ENCODE results near the gene GYS2.
A peak's percentile ranks its signal among the peaks of the same experiment; 100 is the strongest.

GYS2 gene

DNA sequence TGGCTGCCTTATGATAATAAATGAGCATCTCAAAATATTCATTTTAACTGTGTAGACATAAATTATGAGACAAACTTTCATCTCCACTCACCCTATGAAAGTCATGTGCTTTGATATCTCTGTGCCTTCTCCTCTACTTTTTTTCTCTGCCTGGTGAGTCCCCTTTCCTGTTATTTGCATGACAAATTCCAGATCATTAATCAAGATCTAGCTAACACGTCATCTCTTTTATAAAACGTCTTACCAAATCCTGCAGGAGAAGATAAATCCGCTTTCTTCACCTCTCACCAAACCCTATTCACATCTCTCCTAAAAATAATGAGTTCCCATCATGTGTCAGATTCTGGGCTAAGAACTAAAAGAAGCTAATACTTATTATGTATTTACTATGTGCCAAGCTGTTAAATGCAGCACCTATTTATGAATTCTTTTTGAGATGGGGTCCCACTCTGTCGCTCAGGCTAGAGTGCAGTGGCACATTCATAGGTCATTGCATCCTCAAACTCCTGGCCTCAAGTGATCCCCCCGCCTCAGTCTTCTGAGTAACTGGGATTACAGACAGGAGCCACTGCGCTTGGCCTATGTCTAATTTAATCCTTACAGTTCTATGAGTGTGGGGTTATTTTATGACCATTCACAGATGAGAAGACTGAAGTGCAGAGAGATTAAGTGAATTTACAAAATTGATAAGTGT lies 51.9 kb downstream of the GYS2 start:
- DNase-seq (ENCODE audit: low read depth), result no peak

DNA sequence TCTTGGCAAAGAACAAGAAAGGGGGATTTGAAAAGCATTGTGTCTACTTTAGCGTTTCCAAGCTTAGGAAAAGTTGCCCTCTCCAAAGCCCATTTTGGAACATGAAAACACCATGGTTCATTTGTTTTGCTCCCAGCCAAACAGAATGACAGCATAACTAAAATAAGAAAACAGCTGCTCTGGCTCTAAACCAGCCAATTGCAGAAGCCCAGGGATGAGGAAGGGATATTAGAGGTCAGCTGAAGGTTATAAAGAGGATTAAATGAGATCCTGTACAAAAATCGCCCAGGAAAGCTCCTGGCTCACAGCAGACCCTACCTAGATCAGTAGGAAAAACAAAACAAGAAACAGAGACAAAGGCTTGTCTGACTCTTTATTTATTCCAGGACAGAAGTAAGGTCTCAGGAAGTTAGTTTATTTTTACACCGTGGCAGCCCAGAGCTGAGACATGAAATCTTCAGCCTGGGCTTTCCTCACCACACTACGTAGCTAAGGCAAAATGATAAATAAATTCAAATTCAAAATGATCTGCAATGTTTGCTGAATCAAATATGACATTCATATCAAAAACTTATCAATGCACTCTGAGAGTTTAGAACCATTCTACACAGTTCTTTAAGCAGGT lies 52.7 kb downstream of the GYS2 start:
- no peak for DNase-seq (ENCODE audit: low read depth)

- DNase-seq (ENCODE audit: low read depth), result no peak
Observed at GRCh38 chr12:21547437-21547836, 57.2 kb downstream of the GYS2 start.

DNA sequence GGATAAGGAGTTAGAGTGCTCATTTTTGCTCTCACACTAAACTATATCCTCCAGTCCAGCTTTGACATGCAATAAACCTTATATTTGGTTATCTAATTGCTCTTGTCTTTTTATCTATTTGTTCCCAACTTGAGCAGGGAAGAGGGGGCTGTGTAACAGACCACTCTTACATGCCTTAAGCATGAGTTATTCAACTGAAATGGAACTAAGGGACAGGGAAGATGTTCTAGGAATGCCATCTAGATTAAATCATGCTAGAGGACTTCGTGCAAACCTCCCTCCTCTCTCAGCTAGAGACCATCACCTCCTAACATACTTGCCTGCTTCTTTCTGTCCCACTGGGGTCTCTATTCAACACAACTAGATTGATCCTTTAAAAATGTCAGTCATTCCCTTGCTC lies 57.9 kb downstream of the GYS2 start:
- no peak for DNase-seq (ENCODE audit: low read depth)

DNA sequence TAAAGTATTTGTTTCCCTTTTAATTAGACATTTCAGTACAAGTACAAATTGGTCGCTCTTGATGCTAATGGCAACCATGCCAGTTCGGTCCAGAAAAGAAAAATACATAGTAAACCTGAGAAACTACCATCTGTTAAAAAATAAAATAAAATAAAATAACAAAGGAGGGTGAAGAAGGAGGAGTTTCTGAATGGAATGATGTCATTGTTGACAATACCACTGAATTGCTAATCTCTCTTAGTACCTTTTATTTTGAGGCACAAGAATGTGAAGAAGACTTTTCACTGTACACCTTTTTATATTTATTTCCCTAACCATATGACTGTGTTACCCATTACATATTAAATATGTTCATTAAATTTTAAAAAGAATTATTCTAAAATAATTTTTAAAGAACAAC lies 59.1 kb downstream of the GYS2 start:
- DNase-seq (ENCODE audit: low read depth), result no peak

DNA sequence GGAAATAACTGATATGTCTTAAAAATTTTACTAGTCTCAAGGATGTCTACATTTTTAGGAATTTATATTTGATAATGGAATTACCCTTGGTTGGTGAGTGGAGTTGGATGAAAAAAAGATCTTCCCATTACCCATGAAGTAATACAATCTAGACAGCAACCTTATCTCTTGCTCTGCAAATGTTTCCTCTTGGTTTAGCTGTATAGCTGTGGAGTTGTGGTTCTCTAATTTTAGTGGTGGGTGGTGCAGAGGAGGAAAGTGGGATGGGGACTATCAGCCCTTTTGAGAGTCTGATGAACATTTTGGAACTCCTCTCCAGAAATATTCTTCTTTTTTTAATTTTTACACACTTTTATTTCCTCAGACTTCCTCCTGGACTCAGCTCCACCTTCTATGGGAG lies 61.5 kb downstream of the GYS2 start:
- DNase-seq (ENCODE audit: low read depth), result no peak

DNA sequence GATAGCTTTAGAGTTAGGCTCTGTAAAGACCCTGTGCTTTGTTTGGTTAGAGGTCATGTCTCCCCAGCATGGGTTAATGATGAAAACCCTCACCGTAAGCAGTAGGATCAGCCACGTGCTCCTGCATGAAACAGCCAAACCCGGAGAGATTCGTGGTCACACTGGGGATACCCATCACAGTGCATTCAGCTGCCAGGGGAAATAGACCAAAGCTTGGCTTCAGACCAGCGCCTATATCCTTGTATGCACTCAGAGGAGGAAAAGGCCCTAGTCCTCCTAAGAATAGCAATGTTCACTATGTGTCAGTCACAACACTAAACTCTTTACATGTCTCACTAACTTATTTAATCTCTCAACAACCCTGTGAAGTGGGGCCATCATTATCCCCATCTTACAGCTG lies 62.2 kb downstream of the GYS2 start:
- no peak for DNase-seq (ENCODE audit: low read depth)

GRCh38 chr12:21541773-21542172 lies 62.9 kb downstream of the GYS2 start:
- DNase-seq (ENCODE audit: low read depth), result no peak

- DNase-seq (ENCODE audit: low read depth), result no peak
Observed at GRCh38 chr12:21539797-21540196, 64.8 kb downstream of the GYS2 start.

- DNase-seq (ENCODE audit: low read depth), result no peak
Observed at GRCh38 chr12:21538061-21538653, 66.5 kb downstream of the GYS2 start.

- no peak for DNase-seq (ENCODE audit: low read depth)
Observed at GRCh38 chr12:21529456-21529855, 75.2 kb downstream of the GYS2 start.

DNA sequence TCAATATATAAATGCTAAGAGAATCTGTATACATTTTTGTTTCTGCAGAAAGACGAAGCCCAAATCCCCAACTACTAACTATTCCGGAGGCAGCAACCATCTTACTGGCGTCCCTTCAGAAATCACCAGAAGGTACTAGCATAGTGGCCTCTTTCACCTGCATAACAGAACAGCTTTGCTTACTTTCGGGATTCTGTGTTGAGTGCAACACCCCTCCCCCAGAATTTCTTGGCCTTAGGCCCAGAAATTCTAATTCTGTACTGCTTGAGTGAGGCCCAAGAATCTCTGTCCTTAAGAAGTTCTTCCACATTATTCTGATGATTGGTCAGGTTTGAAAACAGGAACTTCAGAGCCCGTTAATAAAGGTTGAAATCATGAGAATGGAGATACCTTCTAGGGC lies 75.7 kb downstream of the GYS2 start:
- no peak for DNase-seq (ENCODE audit: low read depth)

- peak; percentile 28 for DNase-seq (ENCODE audit: low read depth)
Observed at GRCh38 chr12:21527451-21528180, 77.0 kb downstream of the GYS2 start.

GRCh38 chr12:21526721-21527345 lies 77.8 kb downstream of the GYS2 start:
- DNase-seq (ENCODE audit: low read depth), result no peak

- no peak for DNase-seq (ENCODE audit: low read depth)
Observed at GRCh38 chr12:21526053-21526452, 78.6 kb downstream of the GYS2 start, which contains the start of gene SPX. TSS of gene SPX (plus strand) at chr12:21526296. CDS start at chr12:21526473, 177 bp downstream.

GRCh38 chr12:21523148-21523547 lies 81.5 kb downstream of the GYS2 start:
- DNase-seq (ENCODE audit: low read depth), result no peak

DNA sequence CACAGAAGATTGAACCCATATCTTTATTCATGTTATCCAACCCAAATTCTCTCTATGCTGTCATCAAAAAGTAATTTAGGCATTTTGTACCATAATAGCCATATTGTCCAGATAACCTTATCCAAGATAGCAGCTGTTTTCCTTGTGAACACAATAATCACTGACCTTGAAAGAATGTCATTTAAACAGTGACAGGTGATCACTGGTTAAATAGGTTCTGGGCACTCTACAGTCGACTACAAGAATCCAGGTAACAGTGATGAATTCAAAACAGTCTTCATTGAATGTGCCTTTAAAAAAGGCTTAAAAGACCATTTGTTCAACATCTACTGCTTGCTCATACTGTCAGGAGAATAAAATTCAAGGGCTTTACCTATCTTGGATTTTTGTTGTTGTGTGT lies 83.1 kb downstream of the GYS2 start:
- DNase-seq (ENCODE audit: low read depth), result no peak

- no peak for DNase-seq (ENCODE audit: low read depth)
Observed at GRCh38 chr12:21518451-21518850, 86.2 kb downstream of the GYS2 start.

GRCh38 chr12:21516281-21516680 lies 88.4 kb downstream of the GYS2 start:
- DNase-seq (ENCODE audit: low read depth), result no peak

GRCh38 chr12:21509768-21510167 lies 94.9 kb downstream of the GYS2 start:
- no peak for DNase-seq (ENCODE audit: low read depth)

DNA sequence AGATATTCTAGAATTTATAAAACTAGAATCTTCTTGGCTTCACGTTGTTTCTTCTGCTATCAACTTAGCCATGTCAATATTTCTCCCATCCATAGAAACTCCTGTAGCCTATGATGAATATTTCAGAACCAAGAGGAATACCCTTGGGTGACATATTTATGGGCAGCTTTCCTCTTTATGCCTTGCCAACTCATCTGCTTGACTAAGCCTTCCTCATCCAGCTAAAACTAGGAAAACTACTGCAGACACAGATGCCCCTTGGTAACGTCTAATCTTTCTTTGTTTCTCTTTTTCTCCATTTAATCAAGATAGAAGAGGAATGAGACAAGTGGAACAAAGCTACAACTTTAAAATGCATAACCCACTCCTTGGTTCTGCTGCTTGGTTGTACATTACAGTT lies 96.8 kb downstream of the GYS2 start:
- DNase-seq (ENCODE audit: low read depth), result no peak

- DNase-seq (ENCODE audit: low read depth), result no peak
Observed at GRCh38 chr12:21505888-21506287, 98.8 kb downstream of the GYS2 start.

All from stimulated activated CD8-positive, alpha-beta memory T cell treated with anti-CD3 and anti-CD28 coated beads, Interleukin-12 subunit alpha, Interleukin-12 subunit beta, amount 100 ng/mL, for 4 hours (primary cell).